Mucosa of descending colon (tissue), 3 donors: Measurements from ENCODE around the gene PRDM16. TPM values are rescaled to one million over a fixed set of nuclear protein-coding genes. Genes with fewer than 3 reads are reported as not detected.

ENCODE experiments used
- ATAC-seq: fragments of 200-7000 bp; cut with Tn5 transposase; one replicate; pipeline ENCODE4 v1.9.1; 2020; ENCODE audit warnings: mild to moderate bottlenecking, moderate library complexity
- DNase-seq, 3 donors: peaks; one replicate each; pipeline ENCODE4 v3.0.0-alpha.2; 2020
- H3K36me3 ChIP-seq: fragments of 200-600 bp; one replicate; pipeline ENCODE4 v1.8.0; 2021; ENCODE audit warnings: low read depth, mild to moderate bottlenecking
- H3K4me1 ChIP-seq: fragments of 200-600 bp; one replicate; pipeline ENCODE4 v1.8.0; 2021; ENCODE audit warnings: low read depth, mild to moderate bottlenecking
- H3K4me3 ChIP-seq: fragments of 200-600 bp; one replicate; pipeline ENCODE4 v1.8.0; 2021; ENCODE audit warnings: mild to moderate bottlenecking
- H3K9me3 ChIP-seq: fragments of 200-600 bp; one replicate; pipeline ENCODE4 v1.8.0; 2021; ENCODE audit warnings: mild to moderate bottlenecking
- intact Hi-C, 2 donors: fragments of 100-400 bp; cut with DNase I in 1 of 2; cut with micrococcal nuclease in 1 of 2; formaldehyde crosslinking; loops; one replicate each; pipeline versions ENCODE4 v1.11.0 to v1.11.1; 2022; cut with DNase I, micrococcal nuclease
- total RNA-seq, 3 donors: library from RNA; stranded (reverse); fragmentation: NEBNext Ultra II Directional in 2 of 3; extraction: Animal tissue kit (Norgen Biotek cat#: 25700) in 2 of 3; gene quantifications; one replicate each; pipeline versions ENCODE4 v1.2.1 to v1.2.4, GENCODE V29; 2021 to 2023
- TF ChIP-seq, protein P1 (sequence below): fragments of 200-600 bp; IDR thresholded peaks from one replicate; pipeline ENCODE4 v1.8.0; 2022; ENCODE audit warnings: antibody characterized with exemption, mild to moderate bottlenecking
- donor health status: DM: no; HTN: no; CAD: no; lungs with moderate emphysema.
- donor health status: DM: no; HTN: no; CAD: no.
- donor health status: DM: no; HTN: yes; CAD: no.

PRDM16 gene
- total RNA-seq, 3 donors from 2014 or later = 1.6 to 2.5 (median 2.4) TPM

DNA sequence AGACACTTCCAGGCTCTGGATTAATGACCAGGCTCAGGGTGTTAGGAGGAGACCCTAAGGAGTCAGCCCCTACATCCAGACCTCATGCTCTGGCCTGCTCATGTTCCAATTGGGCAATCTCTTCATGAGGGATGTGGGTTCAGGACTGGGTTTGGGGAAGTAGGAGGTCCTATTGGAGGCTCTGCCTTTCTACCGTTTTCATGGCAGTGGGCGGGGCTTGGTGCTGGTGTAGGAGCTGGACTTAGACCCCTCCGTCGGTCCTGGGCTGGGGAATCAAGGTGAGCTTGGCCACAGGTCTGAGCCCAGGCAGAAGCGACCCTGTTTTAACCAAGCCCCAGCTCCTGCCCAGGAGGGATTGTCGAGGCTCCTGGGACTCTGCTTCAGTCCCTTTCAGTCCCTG lies 123.4 kb downstream of the PRDM16 start:
- H3K36me3 ChIP-seq = no peaks in the 10 kb centered on the region
- TF ChIP-seq, protein P1, sequence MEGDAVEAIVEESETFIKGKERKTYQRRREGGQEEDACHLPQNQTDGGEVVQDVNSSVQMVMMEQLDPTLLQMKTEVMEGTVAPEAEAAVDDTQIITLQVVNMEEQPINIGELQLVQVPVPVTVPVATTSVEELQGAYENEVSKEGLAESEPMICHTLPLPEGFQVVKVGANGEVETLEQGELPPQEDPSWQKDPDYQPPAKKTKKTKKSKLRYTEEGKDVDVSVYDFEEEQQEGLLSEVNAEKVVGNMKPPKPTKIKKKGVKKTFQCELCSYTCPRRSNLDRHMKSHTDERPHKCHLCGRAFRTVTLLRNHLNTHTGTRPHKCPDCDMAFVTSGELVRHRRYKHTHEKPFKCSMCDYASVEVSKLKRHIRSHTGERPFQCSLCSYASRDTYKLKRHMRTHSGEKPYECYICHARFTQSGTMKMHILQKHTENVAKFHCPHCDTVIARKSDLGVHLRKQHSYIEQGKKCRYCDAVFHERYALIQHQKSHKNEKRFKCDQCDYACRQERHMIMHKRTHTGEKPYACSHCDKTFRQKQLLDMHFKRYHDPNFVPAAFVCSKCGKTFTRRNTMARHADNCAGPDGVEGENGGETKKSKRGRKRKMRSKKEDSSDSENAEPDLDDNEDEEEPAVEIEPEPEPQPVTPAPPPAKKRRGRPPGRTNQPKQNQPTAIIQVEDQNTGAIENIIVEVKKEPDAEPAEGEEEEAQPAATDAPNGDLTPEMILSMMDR = no peak
- ATAC-seq (peak; percentile 51), DNase-seq (peak in 2 of 3 donors; percentile 51 to 63)
- intact Hi-C loops = no loop called here
- H3K9me3 ChIP-seq = no peaks in the 10 kb centered on the region
- no peak overlapping the region for H3K4me3 ChIP-seq
- no peaks in the 10 kb centered on the region for H3K4me1 ChIP-seq

DNA sequence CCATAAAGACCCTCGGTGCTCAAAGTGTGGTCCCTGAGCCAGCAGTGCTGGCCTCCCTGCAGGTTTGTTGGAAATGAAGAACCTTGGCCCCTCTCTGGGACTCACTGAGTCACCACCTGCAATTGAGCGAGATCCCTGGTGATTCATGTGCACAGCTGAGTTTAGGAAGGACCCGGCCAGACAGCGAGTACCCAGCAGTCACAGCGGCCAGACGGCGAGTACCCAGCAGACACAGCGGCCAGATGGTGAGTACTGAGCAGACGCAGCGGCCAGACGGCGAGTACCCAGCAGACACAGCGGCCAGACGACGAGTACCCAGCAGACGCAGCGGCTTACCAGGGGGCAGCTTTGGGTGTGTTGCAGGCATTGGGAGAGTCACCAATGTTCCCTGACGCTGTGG lies 123.8 kb downstream of the PRDM16 start:
- H3K36me3 ChIP-seq = no peaks in the 10 kb centered on the region
- intact Hi-C loops = no loop called here
- TF ChIP-seq, protein P1 = no peak
- H3K4me3 ChIP-seq = no peak overlapping the region
- ATAC-seq = no peak
- no peak for DNase-seq
- H3K9me3 ChIP-seq = no peaks in the 10 kb centered on the region
- no peaks in the 10 kb centered on the region for H3K4me1 ChIP-seq

DNA sequence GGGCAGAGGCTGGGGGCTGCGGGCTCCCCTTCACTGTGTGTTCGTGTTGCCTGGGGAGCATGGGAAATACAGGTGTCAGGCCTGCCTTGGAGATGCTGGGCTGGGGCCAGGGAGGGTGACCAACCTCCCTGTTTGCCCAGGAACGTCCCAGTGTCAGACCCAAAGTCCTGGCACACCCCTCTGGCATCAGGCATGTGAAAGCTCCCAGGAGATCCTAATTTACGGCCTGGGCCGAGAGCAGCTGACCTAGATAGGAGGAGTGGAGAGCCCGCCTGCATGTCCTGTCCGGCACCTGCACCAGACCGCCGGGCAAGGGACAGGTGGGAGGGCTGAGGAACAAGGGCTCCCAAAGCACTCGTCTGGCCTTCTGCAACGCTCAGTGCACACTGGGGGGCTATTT lies 124.8 kb downstream of the PRDM16 start:
- intact Hi-C loops = no loop called here
- Histone ChIP-seq H3K4me1 (no peaks in the 10 kb centered on the region), H3K9me3 (no peaks in the 10 kb centered on the region), H3K36me3 (no peaks in the 10 kb centered on the region), H3K4me3 (no peak overlapping the region)
- ATAC-seq (no peak), DNase-seq (no peak)
- TF ChIP-seq, protein P1 = no peak

DNA sequence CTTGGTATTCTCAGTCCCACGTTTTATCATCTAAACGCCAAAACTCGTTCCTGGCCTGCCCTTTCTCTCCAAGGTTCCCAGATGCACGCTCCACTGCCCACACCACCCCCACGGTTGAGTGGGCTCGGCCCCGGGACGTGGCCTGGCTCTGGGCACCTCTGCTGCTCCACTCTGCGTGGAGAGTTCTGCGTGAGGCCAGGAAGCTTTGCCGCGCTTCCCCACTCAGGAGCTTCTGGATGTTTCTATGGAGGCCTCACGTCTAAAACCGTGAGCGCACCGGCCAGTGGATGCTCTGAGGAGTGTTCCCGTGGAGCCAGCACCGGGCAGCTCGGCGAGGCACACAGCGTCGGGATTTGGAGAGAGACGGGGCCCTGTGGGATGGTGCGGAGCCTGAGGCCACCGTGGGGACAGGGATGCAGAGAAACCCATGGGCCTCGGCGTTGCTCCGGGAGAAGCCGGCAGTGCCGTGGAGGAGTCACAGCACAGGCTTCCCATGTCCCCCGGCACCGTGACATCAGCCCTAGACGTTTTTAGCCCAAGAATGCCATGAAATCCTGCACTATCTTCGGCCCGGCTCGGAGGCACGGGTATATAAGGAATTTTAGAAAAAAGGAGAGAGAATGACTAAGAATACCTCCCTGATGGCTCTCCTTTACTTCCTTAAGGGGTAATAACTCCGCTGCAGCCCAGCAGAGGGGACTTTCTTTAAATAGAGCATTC lies 125.9 kb downstream of the PRDM16 start:
- intact Hi-C loops = no loop called here
- TF ChIP-seq, protein P1 = no peak
- Histone ChIP-seq H3K4me3 (no peak overlapping the region), H3K4me1 (no peaks in the 10 kb centered on the region), H3K36me3 (no peaks in the 10 kb centered on the region), H3K9me3 (no peaks in the 10 kb centered on the region)
- DNase-seq (no peak), ATAC-seq (no peak)

DNA sequence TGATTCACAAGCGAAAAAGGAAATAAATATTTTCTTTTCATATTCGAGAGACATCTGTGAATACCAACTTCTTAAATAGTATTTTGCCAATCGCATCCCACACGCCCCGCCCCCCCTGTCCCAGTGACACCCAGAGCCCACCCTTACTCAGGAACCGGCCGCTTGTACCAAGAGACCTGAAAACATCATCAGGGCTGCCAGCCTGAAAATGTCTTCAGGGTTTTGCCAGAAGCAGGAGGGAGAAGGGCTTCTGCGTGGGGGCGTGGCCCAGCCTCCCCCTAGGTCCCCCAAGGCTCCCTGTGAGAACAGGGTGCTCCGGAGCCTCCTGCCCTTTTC lies 126.4 kb downstream of the PRDM16 start:
- TF ChIP-seq, protein P1 = no peak
- Histone ChIP-seq H3K9me3 (no peaks in the 10 kb centered on the region), H3K4me3 (no peak overlapping the region), H3K36me3 (no peaks in the 10 kb centered on the region), H3K4me1 (no peaks in the 10 kb centered on the region)
- intact Hi-C loops = no loop called here
- DNase-seq = no peak
- no peak for ATAC-seq
